HG03442 (cell line): ENCODE data around the gene B4GALT6.
A peak's percentile ranks its signal among the peaks of the same experiment; 100 is the strongest.

Source experiments
- ATAC-seq: cut with Tn5 transposase; IDR thresholded peaks from one replicate; pipeline ENCODE4 v1.9.1; 2021; ENCODE audit warnings: mild to moderate bottlenecking, moderate library complexity; ENCODE audit not compliant: unreplicated experiment

B4GALT6 gene

DNA sequence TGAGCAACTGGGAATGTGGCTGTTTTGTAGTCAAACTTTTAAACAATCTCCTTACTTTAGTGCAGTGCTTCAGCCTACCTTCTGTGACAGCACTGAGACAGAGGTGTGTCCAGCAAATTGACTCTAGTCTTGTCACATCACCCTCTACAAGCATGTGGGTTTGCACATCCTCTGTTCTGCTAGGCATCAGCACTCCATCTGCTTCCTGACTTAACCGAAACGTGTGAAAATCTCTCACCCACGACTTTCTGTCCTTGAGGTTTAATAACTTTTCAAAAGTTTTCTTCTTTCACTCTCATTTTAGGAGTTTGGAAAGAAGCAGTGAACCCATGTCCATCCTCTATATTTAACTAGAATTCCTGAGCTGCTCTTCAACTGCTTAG, 50.1 kb downstream of the B4GALT6 start:
- peak; percentile 99 for ATAC-seq

DNA sequence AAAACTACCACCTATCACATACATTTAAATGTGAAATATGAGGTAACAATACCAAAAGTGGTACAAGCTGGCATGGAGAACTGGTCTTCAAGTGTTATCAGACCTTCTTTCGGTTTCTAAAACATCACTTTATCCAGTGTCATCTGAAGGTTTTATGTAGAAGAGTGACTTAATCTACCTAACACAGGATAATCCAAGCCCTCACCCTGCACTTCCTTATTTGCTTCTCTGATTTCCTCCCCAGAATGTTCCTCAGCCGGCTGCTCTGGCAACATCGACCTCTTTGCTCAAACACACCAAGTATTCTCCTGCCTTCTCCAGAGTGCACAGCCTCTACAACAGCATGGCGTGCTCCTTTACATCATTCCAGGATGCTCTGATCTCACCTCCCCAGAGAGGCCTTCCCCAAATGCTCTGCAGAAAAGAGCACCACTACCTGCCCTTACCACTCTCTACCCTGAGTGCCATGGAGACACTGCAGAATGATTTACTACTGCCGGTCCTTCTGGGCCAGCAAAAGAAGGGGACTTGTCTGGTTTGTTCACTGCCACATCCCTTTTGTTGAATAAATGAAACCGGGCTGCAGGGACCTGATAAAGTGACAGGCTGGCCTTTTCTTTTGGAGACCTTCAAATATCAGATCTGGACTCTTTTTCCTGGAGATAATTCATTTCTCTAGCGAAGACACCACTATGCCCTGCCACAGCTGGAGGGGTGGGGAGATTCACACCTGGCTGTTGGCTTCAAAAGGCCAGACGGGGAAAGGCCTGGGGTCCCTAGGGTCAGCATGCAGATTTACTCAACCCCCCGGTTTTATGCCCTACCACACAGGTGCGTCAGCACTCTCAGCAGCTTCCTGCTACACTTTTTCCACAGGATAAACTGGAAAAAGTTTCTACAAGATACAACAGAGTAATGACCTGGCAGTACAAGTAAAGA, 50.7 kb downstream of the B4GALT6 start:
- peak; percentile 2 for ATAC-seq

DNA sequence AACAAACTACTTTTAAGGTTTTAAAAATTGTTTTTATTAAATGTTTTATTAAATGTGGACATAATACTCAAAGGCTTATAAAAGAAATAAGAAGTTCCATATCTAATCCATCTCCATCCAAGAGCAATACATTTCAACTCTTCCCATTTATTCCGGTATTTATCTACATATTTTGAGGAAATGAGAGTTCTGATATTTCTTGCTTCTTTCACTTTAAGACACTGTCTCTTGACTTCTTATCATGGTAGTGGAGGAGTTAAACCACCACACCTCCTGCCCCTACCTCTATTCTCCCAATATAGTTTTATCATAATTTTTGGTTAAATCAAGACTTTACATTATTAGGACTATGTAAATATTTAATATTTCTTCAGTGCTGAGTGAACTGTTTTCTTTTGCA, 52.0 kb downstream of the B4GALT6 start:
- no peak for ATAC-seq

DNA sequence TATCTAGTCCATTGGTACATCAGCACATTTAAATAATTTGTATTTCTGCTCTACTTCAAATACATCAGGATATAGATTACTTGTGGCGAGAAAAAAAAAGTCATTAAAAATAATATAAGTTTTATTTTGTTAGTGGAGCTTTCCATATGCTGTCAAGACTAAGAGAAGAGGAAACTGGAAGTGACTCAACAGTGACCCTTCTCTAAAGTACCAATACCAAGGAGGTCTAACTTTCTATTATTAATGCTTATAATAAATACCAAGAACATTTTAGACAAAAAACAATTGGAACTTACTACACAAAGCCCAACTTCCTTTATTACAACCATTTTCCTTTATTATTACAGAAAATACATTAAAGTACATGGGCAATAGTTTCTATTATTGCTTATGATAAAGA, 52.9 kb downstream of the B4GALT6 start:
- no peak for ATAC-seq

DNA sequence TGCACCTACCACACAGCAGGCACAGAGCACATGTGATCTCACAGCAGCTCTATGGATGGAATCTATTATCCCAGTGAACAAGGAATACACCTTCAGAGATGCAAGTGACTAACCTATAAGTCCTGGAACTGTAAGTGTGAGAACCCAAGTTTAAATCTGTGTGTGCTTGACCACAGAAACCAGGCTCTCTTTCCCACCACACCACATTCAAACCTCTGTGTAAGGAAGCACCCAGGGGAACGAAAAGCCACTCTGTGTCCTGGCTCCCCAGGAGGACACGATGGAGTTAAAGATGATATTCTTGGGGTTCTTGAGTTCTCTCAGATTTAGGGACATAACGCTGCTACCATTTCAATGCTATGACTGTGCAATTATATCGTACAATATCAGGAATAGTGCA, 53.8 kb downstream of the B4GALT6 start:
- no peak for ATAC-seq

DNA sequence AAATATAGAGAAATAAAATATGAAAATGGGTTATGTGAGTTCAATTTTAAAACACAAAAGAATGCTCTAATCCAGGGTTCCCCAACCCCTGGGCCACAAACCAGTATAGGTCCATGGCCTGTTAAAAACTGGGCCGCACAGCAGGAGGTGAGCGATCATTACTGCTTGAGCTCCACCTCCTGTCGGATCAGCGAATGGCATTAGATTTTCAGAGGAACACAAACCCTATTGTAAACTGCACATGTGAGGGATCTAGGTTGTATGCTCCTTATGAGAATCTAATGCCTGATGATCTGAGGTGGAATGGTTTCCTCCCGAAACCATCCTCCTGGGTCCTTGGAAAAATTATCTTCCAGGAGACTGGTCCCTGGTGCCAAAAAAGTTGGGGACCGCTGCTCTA, 58.0 kb downstream of the B4GALT6 start:
- ATAC-seq = no peak

DNA sequence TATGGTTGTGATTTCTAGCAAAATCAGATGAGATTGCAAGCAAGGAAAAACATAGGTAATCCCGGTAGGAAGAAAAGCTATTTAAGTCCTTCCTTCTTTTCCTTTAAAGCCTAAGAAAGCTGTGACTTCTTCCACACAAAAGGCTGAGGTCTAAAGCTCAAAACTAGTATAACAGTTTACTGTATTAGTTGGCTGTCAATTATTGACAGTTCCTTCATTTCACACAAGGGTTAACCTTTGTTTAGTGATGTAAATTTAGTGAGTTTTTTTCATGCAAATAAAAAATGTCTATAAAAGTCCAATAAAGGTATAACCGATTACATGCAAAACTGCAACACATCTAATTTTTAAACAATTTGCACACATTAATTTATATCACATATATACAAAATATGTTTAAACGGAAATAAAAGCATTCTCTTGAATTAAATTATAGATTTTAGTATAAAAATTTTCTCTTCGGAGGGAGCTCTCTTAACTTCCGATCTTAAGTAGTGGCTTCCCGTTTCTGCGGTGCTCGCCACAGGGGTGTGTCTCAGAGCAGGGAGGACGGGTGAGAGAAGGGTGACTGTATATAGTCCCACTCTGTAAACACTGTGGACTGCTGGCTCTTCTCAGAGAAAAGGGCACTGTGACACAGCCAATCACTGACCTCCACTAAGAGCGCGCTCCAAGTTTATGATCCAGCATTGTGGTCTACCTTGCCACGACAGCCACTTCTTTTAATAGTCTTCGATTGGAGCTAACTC, 59.3 kb downstream of the B4GALT6 start:
- ATAC-seq = no peak

DNA sequence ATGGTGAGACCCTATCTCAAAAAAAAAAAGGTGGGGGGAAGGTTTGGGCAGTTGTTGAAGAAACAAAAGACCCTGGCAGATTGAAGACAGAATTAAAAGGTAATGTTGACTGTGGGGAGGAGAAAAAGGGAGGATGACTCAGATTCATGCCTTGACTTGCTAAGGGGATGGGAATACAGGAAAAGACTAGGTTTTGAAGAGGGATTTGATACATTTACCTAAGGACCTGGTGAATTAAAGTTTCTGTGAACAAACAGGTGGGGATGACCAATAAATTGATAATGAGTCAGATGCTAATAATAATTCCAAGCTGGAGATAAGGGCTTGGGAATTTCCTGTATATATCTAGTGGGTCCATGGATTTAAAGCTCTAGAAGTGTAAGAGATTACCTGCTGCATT, 65.1 kb downstream of the B4GALT6 start:
- no peak for ATAC-seq

DNA sequence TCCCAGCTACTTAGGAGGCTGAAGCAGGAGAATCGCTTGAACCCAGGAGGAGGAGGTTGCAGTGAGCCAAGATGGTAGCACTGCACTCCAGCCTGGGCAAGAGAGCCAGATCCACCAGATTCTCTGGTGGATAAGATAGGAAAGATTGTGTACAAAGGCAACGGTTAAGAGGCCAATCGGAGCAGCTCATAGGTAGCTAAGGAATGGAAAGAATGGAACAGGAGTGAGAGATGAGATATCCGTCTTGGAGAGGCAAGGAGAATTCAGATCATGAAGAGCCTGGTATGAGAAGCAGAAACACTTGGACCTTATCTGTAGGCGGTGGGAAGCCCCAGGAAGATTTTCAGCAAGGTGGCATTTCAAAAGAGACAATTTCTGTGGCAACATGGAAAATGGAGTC, 65.6 kb downstream of the B4GALT6 start:
- ATAC-seq = no peak

DNA sequence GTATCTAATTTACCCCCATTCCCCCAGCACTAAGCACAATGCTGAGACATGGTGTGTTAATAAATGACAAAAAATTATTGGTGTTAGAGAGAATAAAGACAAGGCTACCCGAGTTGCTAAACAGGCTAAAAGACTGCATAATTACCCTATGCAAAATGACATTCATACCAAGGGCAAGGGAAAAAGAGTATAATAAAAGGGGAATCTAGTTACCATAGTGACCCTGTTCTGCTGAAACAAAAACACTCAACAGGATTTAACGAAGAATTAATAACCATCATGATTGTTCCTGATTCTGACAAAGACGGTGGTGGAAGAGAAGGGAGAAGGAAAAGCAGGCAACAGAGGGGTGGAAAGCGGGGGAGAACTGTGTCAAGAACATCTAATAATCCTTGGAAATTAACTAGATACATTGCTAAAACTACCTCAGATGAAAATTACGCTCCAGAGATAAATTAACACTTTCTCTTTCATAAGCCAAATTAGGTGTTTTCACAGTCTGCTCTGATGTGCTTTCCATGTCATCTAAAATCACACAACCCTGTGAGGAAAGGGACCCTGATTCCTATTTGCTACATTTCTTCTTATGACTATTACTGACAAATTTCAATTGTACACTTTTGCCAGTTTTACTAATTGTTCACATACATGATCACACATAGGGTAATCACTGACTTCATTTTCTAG, 67.2 kb downstream of the B4GALT6 start:
- ATAC-seq = no peak

DNA sequence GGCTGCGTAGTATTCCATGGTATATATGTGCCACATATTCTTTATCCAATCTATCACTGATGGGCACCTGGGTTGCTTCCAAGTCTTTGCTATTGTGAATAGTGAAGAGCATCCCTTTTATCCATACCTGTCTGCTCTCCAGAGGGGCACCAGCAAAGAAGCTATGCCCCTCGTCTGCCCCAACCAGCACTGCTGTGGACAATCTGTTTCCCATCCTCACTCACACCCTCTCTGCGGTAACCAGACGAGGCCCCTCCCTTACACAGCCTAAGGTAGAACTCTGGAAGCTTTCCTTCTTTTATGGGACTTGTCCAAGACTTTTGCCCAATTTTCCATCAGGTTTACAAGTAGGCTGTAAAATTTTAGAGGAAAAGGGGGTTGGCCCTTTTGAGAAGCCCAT, 67.8 kb downstream of the B4GALT6 start:
- ATAC-seq = no peak

DNA sequence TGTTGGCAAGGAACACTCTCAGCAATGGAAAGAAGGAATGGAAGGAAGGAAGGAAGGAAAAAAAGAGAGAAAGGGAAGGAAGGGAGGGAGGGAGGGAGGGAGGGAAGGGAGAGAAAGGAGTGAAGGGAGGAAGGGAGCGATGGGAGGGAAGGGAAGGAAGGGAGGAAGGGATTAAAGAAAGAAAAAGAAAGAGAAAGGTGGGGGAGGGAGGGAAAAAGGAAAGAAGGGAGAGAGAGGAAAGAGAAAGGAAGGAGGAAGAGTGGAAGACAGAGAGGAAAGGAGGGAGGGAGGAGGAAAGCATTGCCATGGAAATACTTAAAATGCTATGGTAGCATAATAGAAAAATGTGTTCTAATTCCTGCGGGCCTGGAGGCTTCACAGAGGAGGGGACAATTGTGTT, 70.3 kb downstream of the B4GALT6 start:
- no peak for ATAC-seq

DNA sequence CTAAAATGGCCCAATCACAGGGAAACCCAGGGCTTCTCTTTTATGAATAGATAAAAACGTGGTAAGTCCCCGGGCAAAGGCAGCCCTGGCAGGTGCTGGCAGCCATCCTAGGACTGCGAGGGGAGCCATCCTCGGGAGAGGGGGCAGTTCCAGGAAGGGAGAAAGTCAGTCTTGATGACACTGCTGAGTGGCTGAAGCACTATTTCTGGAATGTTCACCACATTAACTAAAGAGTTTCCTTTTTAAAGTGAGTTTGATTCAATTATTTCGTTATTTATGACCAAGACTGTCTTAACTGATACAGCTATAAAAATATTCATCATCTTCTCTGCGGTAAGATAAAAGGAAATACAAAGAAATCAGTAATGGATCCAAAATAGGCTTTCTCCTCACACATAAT, 72.3 kb downstream of the B4GALT6 start:
- no peak for ATAC-seq

DNA sequence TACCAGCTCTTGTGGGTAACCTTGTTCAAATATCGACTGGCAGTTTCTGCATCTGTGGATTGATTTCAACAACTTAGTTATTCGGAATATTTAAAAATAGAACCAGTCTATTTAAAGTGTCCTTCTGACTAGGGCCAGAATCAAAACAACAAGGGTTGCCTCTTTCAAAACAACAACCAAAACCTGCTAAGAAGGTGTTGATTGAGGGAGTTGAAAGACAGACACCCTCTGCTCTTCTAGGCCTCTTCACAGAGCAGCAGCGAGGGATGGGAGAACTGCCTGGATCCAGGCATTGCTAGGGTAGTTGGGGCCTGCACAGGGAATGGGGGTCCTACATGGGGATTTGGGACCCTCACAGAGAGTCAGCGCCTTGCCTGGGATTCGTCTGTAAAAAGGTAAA, 72.9 kb downstream of the B4GALT6 start:
- ATAC-seq = no peak

DNA sequence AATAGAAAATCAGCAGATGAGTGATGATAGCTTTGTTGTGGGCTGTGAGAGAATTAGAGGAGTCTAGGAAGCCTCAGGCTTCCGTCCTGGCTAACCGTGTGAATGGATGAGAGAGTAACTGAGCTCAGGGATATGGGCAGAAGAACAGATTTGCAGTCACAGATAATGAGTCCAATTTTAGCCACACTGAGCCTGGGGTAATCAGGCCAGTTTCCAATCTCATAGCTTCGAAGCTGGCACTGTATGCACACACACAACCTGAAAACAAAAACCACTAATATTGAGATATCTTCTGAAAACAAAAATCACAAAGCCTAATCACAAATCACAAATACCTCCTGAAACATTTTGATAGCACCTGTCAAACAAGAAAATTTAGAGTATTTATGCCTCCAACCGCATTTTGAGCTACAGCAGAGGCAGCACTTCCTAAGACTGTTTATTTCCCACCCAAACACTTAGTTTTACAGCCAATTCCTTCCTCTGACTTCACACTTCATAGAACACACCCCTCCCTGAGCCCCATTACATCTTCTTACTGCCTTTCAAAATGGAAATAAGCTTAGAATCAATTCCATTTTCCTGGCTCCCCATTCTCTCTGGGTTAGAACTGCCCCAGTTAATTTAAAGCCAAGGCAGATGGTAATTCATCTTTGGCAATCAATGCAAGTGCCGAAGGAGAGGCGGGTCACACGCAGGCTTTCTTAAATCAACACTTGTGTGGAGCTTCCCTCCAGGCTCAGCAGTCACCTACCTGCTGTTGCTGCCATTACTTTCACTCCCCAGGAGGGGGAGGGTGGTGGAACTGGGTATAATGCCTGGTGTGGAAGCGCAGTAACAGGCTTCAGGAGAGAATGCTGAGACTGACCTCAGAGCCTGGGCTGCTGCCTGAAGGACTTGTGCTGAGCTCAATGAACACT, 73.8 kb downstream of the B4GALT6 start:
- peak; percentile 67 for ATAC-seq

DNA sequence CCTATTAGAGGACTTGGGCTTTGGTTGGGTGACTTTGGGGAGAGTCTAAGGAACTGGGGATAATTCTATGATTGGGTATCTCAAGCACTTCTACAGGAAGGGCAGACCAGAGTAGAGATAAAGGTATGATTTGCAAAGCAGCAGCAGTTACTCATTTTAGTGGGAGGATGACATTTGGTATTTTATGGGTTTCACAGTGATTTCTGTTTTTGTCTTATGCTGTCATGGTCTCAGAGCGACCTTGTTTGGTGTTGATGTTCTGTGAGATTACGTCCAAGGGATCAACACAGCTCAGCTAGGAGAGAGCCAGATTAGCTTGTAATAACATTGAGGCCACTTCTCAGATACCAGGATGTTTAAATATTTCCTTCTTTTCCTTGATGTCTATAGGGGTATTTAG, 74.5 kb downstream of the B4GALT6 start:
- no peak for ATAC-seq

DNA sequence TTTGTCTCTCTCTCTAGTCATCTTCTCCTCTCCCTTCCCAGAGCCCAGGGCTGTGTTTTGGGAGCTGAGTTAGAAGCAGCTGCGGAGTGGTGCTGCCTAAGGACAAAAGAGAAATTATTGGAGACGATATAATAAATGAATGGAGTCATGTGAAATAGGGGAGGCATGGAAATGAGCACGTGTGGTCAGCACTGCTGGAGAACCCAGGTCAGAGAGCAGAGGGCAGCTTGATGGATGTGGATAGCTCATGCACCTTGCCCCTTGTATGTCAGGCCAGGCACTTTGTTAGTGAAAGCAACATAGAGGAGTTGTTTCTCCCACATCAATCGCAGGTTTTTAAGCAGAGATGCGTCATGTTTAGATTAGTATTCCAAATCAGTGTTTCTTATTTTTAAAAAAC, 77.0 kb downstream of the B4GALT6 start:
- no peak for ATAC-seq

DNA sequence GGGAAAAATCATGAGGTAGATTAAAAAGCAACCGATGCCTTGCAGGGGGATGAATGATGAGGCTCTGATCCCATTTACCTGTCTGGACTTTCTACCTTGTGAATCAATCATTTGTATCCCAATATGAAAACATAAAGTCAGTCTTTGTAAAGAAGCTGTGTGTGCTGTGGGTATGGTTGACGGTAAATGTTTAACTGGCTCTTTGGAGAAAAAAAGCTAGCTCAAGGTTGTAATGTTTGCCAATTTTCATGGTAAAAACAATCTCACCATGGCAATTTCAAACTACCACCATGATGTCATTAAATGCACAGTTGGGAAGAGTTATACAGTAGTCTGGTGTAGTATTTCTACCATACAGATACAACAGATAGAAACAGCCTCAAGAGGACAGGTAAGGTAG, 78.1 kb downstream of the B4GALT6 start:
- ATAC-seq = no peak

DNA sequence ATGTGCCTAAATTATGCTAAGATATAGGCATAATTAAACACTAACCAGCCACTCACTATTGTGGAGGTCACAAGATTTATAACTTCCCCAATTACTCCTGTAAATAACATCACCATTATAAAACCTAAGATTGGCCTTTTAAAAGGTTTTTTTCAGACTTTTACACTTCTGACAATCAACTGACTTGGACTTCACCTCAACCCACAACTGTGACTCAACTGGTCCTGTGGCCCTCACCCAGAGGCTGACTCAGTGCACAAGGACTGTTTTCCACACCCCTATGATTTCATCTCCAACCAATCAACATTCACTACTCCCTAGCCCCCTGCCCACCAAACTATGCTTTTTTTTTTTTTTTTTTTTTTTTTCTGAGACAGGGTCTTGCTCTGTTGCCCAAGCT, 81.1 kb downstream of the B4GALT6 start:
- no peak for ATAC-seq

DNA sequence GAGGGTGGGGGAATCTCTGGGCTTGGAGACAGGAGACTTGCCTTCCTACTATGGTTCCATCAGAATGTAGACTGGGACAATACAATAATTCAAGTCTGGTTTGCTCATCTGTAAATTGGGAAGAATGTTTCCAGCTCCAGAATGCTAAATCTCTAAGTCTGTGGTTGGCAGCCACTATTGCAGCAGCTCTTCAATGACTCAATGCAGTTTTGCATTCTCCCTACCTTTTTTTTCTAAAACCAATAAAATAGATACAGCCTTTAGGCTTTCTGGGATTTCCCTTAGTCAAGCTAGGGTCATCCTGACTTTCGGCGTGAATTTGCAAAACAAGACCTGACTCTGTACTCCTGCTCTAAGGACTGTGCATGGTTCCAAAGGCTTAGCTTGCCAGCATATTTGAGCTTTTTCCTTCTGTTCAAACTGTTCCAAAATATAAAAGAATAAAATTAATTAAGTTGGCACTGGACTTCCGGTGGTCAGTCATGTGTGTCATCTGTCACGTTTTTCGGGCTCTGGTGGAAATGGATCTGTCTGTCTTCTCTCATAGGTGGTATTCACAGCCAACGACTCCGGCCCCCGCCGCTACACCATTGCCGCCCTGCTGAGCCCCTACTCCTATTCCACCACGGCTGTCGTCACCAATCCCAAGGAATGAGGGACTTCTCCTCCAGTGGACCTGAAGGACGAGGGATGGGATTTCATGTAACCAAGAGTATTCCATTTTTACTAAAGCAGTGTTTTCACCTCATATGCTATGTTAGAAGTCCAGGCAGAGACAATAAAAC, 86.2 kb downstream of the B4GALT6 start:
- ATAC-seq = no peak
